Measurements from ENCODE around the gene CXCL1.

Gene CXCL1

GRCh38 chr4:73902817-73903547, 33.8 kb downstream of the CXCL1 start:
- no peak for TF ChIP-seq CTCF (IDR thresholded peaks at IDR 0.05; ENCODE audit: insufficient read depth, low read length, missing control alignments)
- no peak for DNase-seq (ENCODE audit: low read depth, low spot score)
- ChIA-PET POLR2A (no interaction called here), CTCF (interaction anchor here (1.0 to 3.3 kb wide), 4 partner anchors 8 to 240 kb away, joined by 3 to 13 read pairs (median 4); no protein-coding TSS in a partner anchor)
- H3K4me3 ChIP-seq (ENCODE audit: low read depth, low read length), result no peak overlapping the region

GRCh38 chr4:73904491-73904890, 35.3 kb downstream of the CXCL1 start:
- TF ChIP-seq CTCF (IDR thresholded peaks at IDR 0.05; ENCODE audit: insufficient read depth, low read length, missing control alignments), result no peak
- no peak overlapping the region for H3K4me3 ChIP-seq (ENCODE audit: low read depth, low read length)
- ChIA-PET POLR2A (no interaction called here), CTCF (no interaction called here)
- no peak for DNase-seq (ENCODE audit: low read depth, low spot score)

DNA sequence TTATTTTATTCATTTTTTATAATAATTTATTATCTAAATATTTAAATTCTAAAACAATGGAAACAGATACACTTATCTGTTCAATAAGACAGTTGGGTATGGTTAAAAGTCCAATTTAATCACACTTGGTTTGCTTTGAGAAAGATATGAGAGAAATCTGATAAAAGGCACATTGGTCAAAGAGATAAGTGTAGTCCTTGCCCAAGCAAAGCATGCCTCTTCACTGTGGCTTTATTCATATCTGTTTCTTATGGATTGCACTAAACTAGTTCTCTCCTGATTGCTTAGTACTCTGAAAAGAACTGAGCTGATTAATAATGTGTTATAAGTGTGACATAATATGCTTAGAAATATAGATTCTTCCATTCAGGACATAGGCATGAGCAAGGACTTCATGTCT, 39.8 kb downstream of the CXCL1 start:
- no peak overlapping the region for H3K4me3 ChIP-seq (ENCODE audit: low read depth, low read length)
- POLR2A ChIA-PET, result no interaction called here
- CTCF ChIA-PET, result interaction anchor here (0.7 kb wide), 1 partner anchor 9 kb away, joined by 3 read pairs; no protein-coding TSS in a partner anchor
- TF ChIP-seq CTCF (IDR thresholded peaks at IDR 0.05; ENCODE audit: insufficient read depth, low read length, missing control alignments), result no peak
- no peak for DNase-seq (ENCODE audit: low read depth, low spot score)

DNA sequence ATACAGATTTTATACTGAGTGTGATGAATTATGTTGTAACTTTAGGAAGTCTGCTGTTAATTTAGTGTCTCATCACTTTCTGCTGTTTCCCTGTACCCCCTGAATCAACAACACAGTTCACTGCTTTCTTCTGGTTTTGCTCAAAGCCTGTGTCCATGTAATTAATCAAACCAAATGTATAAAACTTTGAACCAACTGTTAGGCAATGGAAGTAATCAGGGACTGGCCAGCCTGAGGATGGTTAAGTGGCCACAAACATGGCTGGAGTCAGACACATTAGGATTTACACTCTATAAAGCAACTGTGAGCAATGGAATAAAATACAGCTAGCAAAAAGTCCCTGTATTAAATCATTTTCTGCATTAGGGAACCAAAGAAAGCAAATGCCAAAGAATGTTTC, 42.6 kb downstream of the CXCL1 start:
- H3K4me3 ChIP-seq (ENCODE audit: low read depth, low read length), result no peak overlapping the region
- TF ChIP-seq CTCF (IDR thresholded peaks at IDR 0.05; ENCODE audit: insufficient read depth, low read length, missing control alignments), result no peak
- POLR2A ChIA-PET, result no interaction called here
- no peak for DNase-seq (ENCODE audit: low read depth, low spot score)
- CTCF ChIA-PET, result interaction anchor here (1.0 to 1.2 kb wide), 3 partner anchors 207 to 251 kb away, joined by 3 to 4 read pairs (median 3); no protein-coding TSS in a partner anchor

DNA sequence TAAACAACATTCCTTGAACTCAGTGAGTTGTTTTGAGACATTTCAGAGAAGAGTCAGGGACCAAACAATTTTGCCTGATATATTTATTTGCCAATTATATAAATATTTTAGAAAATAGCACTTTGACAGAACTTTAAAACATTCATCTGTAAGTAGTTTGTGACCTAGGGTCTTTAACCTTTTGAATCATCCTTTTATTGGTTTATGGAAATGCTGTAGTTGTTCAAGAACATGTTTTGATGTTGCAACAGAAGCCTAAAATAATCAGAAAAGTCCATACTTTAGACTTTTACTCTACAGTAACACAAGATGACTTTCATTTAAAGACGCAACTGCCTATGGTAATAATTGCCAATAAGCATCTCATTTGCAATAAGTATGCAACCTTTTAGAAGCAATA, 43.0 kb downstream of the CXCL1 start:
- POLR2A ChIA-PET, result no interaction called here
- no peak for DNase-seq (ENCODE audit: low read depth, low spot score)
- H3K4me3 ChIP-seq (ENCODE audit: low read depth, low read length), result no peak overlapping the region
- CTCF ChIA-PET, result no interaction called here
- TF ChIP-seq CTCF (IDR thresholded peaks at IDR 0.05; ENCODE audit: insufficient read depth, low read length, missing control alignments), result no peak

- ChIA-PET CTCF (interaction anchor here (1.8 to 17.7 kb wide), 3 partner anchors 9 to 251 kb away, joined by 4 to 215 read pairs (median 4); no protein-coding TSS in a partner anchor), POLR2A (no interaction called here)
- no peak overlapping the region for H3K4me3 ChIP-seq (ENCODE audit: low read depth, low read length)
- TF ChIP-seq CTCF (IDR thresholded peaks at IDR 0.05; ENCODE audit: insufficient read depth, low read length, missing control alignments), result no peak
- DNase-seq (ENCODE audit: low read depth, low spot score), result no peak
Measured at GRCh38 chr4:73914071-73914470, 44.9 kb downstream of the CXCL1 start.
